Mesendoderm (in vitro differentiated cells): Measurements from ENCODE around the gene MYO1B.

Source experiments
- DNase-seq: peaks from one replicate; pipeline ENCODE4 v3.0.0; 2013
- H2AK5ac ChIP-seq: 2 replicates; pipeline ENCODE4 v1.6.1; 2013; ENCODE audit warnings: low read length, inconsistent platforms
- H2BK120ac ChIP-seq: 2 replicates; pipeline ENCODE4 v1.6.1; 2013; ENCODE audit warnings: low read depth, mild to moderate bottlenecking, low read length, moderate library complexity, mixed read lengths
- H2BK15ac ChIP-seq: replicated peaks from 2 replicates; pipeline ENCODE4 v1.6.1; 2013; ENCODE audit warnings: low read depth, mild to moderate bottlenecking, moderate library complexity
- H2BK5ac ChIP-seq: 2 replicates; pipeline ENCODE4 v1.6.1; 2013; ENCODE audit warnings: low read length, inconsistent platforms
- H3K18ac ChIP-seq: 2 replicates; pipeline ENCODE4 v1.6.1; 2013; ENCODE audit warnings: mild to moderate bottlenecking, low read length, mixed read lengths
- H3K23ac ChIP-seq: one replicate; pipeline ENCODE4 v1.6.1; 2013; ENCODE audit warnings: low read length
- H3K27ac ChIP-seq: 2 replicates; pipeline ENCODE4 v1.5.1; 2013; ENCODE audit warnings: low read depth, mild to moderate bottlenecking, inconsistent platforms, low read length, moderate library complexity
- H3K27me3 ChIP-seq: 2 replicates; pipeline ENCODE4 v1.6.1; 2013; ENCODE audit warnings: low read length, control low read depth, mild to moderate bottlenecking, inconsistent platforms; ENCODE audit not compliant: insufficient read depth, poor library complexity
- H3K36me3 ChIP-seq: 2 replicates; pipeline ENCODE4 v1.6.1; 2013; ENCODE audit warnings: low read length, inconsistent platforms; ENCODE audit not compliant: control insufficient read depth, insufficient read depth
- H3K4ac ChIP-seq: one replicate; pipeline ENCODE4 v1.6.1; 2013; ENCODE audit warnings: low read depth, mild to moderate bottlenecking, low read length, moderate library complexity
- H3K4me1 ChIP-seq: 2 replicates; pipeline ENCODE4 v1.6.1; 2013; ENCODE audit warnings: low read depth, low read length, inconsistent platforms; ENCODE audit not compliant: control insufficient read depth
- H3K4me2 ChIP-seq: 2 replicates; pipeline ENCODE4 v1.6.1; 2013; ENCODE audit warnings: low read length
- H3K4me3 ChIP-seq: 2 replicates; pipeline ENCODE4 v1.5.1; 2013; ENCODE audit warnings: mild to moderate bottlenecking, low read length
- H3K56ac ChIP-seq: one replicate; pipeline ENCODE4 v1.6.1; 2013; ENCODE audit warnings: low read length
- H3K79me1 ChIP-seq: 2 replicates; pipeline ENCODE4 v1.6.1; 2013; ENCODE audit warnings: low read length, inconsistent platforms
- H3K79me2 ChIP-seq: 2 replicates; pipeline ENCODE4 v1.6.1; 2013; ENCODE audit warnings: mild to moderate bottlenecking, low read length; ENCODE audit not compliant: control insufficient read depth, insufficient read depth
- H3K9ac ChIP-seq: 2 replicates; pipeline ENCODE4 v1.6.1; 2013; ENCODE audit warnings: low read length, inconsistent platforms
- H4K5ac ChIP-seq: one replicate; pipeline ENCODE4 v1.6.1; 2013; ENCODE audit warnings: low read length
- H4K8ac ChIP-seq: one replicate; pipeline ENCODE4 v1.6.1; 2013; ENCODE audit warnings: low read depth, mild to moderate bottlenecking, control low read depth, low read length, moderate library complexity
- WGBS: extraction: QIAGEN DNeasy Blood & Tissue Kit; methylation state at CpG from one replicate; pipeline ENCODE4 v1.1.7; 2013; ENCODE audit warnings: low lambda C conversion rate, missing lambda C conversion rate; ENCODE audit not compliant: insufficient coverage; ENCODE audit errors: extremely low coverage; 5-methylcytosine and 5-hydroxymethylcytosine counted together

MYO1B gene

GRCh38 chr2:191220671-191221070 lies 24.5 kb upstream of the MYO1B start:
- whole genome bisulfite sequencing = no CpG with 5 or more reads among the region's 2 CpGs
- H3K4ac ChIP-seq = no peak overlapping the region
- no peak overlapping the region for H3K23ac ChIP-seq
- H2BK15ac ChIP-seq = no peak overlapping the region
- no peaks in the 10 kb centered on the region for H3K79me1 ChIP-seq
- H3K79me2 ChIP-seq = no peaks in the 10 kb centered on the region
- H3K27me3 ChIP-seq = no peaks in the 10 kb centered on the region
- no peak overlapping the region for H3K4me3 ChIP-seq
- no peak overlapping the region for H2BK5ac ChIP-seq
- H2BK120ac ChIP-seq = no peak overlapping the region
- H3K36me3 ChIP-seq = no peaks in the 10 kb centered on the region
- H3K56ac ChIP-seq = no peak overlapping the region
- H4K8ac ChIP-seq = no peak overlapping the region
- H3K4me2 ChIP-seq = no peak overlapping the region
- no peak overlapping the region for H3K9ac ChIP-seq
- no peak overlapping the region for H4K5ac ChIP-seq
- no peak overlapping the region for H3K27ac ChIP-seq
- DNase-seq = no peak
- no peak overlapping the region for H3K18ac ChIP-seq
- H2AK5ac ChIP-seq = no peak overlapping the region
- no peaks in the 10 kb centered on the region for H3K4me1 ChIP-seq

GRCh38 chr2:191221666-191222065 lies 23.5 kb upstream of the MYO1B start:
- Histone ChIP-seq H3K4me2 (no peak overlapping the region), H3K79me2 (no peaks in the 10 kb centered on the region), H3K79me1 (no peaks in the 10 kb centered on the region), H3K9ac (no peak overlapping the region), H3K27me3 (no peaks in the 10 kb centered on the region), H3K4me1 (no peaks in the 10 kb centered on the region), H3K36me3 (no peaks in the 10 kb centered on the region), H2AK5ac (no peak overlapping the region), H3K4ac (no peak overlapping the region), H2BK15ac (no peak overlapping the region), H3K27ac (no peak overlapping the region), H3K18ac (no peak overlapping the region), H4K8ac (no peak overlapping the region), H3K23ac (no peak overlapping the region), H2BK5ac (no peak overlapping the region), H3K4me3 (no peak overlapping the region), H3K56ac (no peak overlapping the region), H2BK120ac (no peak overlapping the region), H4K5ac (no peak overlapping the region)
- no peak for DNase-seq
- no CpG with 5 or more reads among the region's 5 CpGs for WGBS

GRCh38 chr2:191222507-191222906 lies 22.7 kb upstream of the MYO1B start:
- Histone ChIP-seq H2BK5ac (no peak overlapping the region), H3K18ac (no peak overlapping the region), H3K4ac (no peak overlapping the region), H3K79me2 (no peaks in the 10 kb centered on the region), H3K4me2 (no peak overlapping the region), H3K23ac (no peak overlapping the region), H3K4me1 (no peaks in the 10 kb centered on the region), H2AK5ac (no peak overlapping the region), H4K5ac (no peak overlapping the region), H2BK120ac (no peak overlapping the region), H3K27ac (no peak overlapping the region), H3K9ac (no peak overlapping the region), H3K27me3 (no peaks in the 10 kb centered on the region), H4K8ac (no peak overlapping the region), H3K56ac (no peak overlapping the region), H3K4me3 (no peak overlapping the region), H3K36me3 (no peaks in the 10 kb centered on the region), H3K79me1 (no peaks in the 10 kb centered on the region), H2BK15ac (no peak overlapping the region)
- no CpG with 5 or more reads among the region's 4 CpGs for WGBS
- DNase-seq = no peak

- H2BK5ac ChIP-seq = no peak overlapping the region
- H3K4me3 ChIP-seq = no peak overlapping the region
- H2BK120ac ChIP-seq = no peak overlapping the region
- H3K23ac ChIP-seq = no peak overlapping the region
- DNase-seq = no peak
- H3K27ac ChIP-seq = no peak overlapping the region
- no peaks in the 10 kb centered on the region for H3K4me1 ChIP-seq
- H2AK5ac ChIP-seq = no peak overlapping the region
- no peak overlapping the region for H3K4ac ChIP-seq
- H3K27me3 ChIP-seq = no peaks in the 10 kb centered on the region
- no peak overlapping the region for H3K4me2 ChIP-seq
- no peak overlapping the region for H3K56ac ChIP-seq
- no peak overlapping the region for H4K5ac ChIP-seq
- H3K79me2 ChIP-seq = no peaks in the 10 kb centered on the region
- no peak overlapping the region for H4K8ac ChIP-seq
- H3K18ac ChIP-seq = no peak overlapping the region
- no peak overlapping the region for H2BK15ac ChIP-seq
- H3K9ac ChIP-seq = no peak overlapping the region
- no peaks in the 10 kb centered on the region for H3K79me1 ChIP-seq
- H3K36me3 ChIP-seq = no peaks in the 10 kb centered on the region
- no CpG with 5 or more reads among the region's 3 CpGs for WGBS
These were observed 22.3 kb upstream of the MYO1B start for GRCh38 chr2:191222952-191223351.

- H3K27me3 ChIP-seq = no peaks in the 10 kb centered on the region
- no peak overlapping the region for H3K4me3 ChIP-seq
- H3K23ac ChIP-seq = no peak overlapping the region
- no peak overlapping the region for H2BK5ac ChIP-seq
- no peak overlapping the region for H3K4ac ChIP-seq
- no peak overlapping the region for H3K18ac ChIP-seq
- no peak overlapping the region for H4K5ac ChIP-seq
- WGBS = no CpG with 5 or more reads among the region's 1 CpG
- no peak overlapping the region for H3K9ac ChIP-seq
- no peaks in the 10 kb centered on the region for H3K79me2 ChIP-seq
- no peak overlapping the region for H3K4me2 ChIP-seq
- no peak overlapping the region for H3K56ac ChIP-seq
- no peak overlapping the region for H3K27ac ChIP-seq
- H4K8ac ChIP-seq = no peak overlapping the region
- no peaks in the 10 kb centered on the region for H3K4me1 ChIP-seq
- no peaks in the 10 kb centered on the region for H3K36me3 ChIP-seq
- no peak overlapping the region for H2BK120ac ChIP-seq
- no peak for DNase-seq
- no peak overlapping the region for H2BK15ac ChIP-seq
- no peak overlapping the region for H2AK5ac ChIP-seq
- H3K79me1 ChIP-seq = no peaks in the 10 kb centered on the region
These were observed 20.1 kb upstream of the MYO1B start for GRCh38 chr2:191225126-191225525.

GRCh38 chr2:191225690-191226089 lies 19.5 kb upstream of the MYO1B start:
- H3K79me1 ChIP-seq = no peaks in the 10 kb centered on the region
- H4K8ac ChIP-seq = no peak overlapping the region
- H3K27me3 ChIP-seq = no peaks in the 10 kb centered on the region
- H3K4me1 ChIP-seq = no peaks in the 10 kb centered on the region
- H2BK120ac ChIP-seq = no peak overlapping the region
- no peak overlapping the region for H3K9ac ChIP-seq
- no peaks in the 10 kb centered on the region for H3K36me3 ChIP-seq
- H2BK5ac ChIP-seq = no peak overlapping the region
- no peak overlapping the region for H2BK15ac ChIP-seq
- no peaks in the 10 kb centered on the region for H3K79me2 ChIP-seq
- no peak overlapping the region for H3K18ac ChIP-seq
- no CpG with 5 or more reads among the region's 1 CpG for WGBS
- H4K5ac ChIP-seq = no peak overlapping the region
- H2AK5ac ChIP-seq = no peak overlapping the region
- no peak overlapping the region for H3K23ac ChIP-seq
- no peak overlapping the region for H3K4ac ChIP-seq
- DNase-seq = no peak
- H3K4me2 ChIP-seq = no peak overlapping the region
- H3K4me3 ChIP-seq = no peak overlapping the region
- H3K56ac ChIP-seq = no peak overlapping the region
- H3K27ac ChIP-seq = no peak overlapping the region
